ENCODE results near the gene GPR108. TPM values are rescaled to one million over a fixed set of nuclear protein-coding genes. Genes with fewer than 3 reads are reported as not detected.

Gene GPR108
- total and polyA plus RNA-seq, 2 of the 8 experiments (the other 6 are each of a cell fraction or from before 2014, with no cell fraction given): 34.9 to 46.0 TPM

DNA sequence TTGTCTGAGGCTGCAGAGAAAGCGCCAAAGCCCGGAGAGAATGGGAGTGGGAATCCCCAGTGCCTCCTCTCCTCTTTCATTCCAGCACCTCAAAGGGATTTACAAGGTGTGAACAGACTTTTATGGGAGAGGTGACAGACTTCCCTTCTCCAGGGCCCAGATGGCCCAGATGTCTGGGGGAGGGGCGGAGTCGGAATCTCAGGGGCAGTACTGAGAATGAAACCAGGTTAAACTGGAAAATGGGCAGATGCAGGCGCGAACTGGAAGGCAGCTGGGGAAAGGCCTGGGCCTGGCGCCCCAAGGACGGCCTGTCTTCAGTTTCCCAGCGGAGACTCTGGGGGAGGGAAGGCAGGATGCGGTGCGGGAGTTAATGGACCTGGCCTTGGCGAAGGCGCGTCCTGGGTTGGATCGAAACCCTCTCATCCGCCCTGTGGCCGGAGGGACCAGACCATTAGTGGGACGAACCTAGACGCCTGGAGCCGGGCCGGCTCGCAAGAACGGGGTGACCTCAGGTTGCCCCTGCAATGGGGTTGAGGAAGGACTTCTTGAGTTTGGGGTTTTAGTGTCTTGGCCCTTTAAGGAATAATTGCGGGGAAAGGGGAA, 1.5 kb upstream of the GPR108 start (continued):
- TF ChIP-seq, protein P1, sequence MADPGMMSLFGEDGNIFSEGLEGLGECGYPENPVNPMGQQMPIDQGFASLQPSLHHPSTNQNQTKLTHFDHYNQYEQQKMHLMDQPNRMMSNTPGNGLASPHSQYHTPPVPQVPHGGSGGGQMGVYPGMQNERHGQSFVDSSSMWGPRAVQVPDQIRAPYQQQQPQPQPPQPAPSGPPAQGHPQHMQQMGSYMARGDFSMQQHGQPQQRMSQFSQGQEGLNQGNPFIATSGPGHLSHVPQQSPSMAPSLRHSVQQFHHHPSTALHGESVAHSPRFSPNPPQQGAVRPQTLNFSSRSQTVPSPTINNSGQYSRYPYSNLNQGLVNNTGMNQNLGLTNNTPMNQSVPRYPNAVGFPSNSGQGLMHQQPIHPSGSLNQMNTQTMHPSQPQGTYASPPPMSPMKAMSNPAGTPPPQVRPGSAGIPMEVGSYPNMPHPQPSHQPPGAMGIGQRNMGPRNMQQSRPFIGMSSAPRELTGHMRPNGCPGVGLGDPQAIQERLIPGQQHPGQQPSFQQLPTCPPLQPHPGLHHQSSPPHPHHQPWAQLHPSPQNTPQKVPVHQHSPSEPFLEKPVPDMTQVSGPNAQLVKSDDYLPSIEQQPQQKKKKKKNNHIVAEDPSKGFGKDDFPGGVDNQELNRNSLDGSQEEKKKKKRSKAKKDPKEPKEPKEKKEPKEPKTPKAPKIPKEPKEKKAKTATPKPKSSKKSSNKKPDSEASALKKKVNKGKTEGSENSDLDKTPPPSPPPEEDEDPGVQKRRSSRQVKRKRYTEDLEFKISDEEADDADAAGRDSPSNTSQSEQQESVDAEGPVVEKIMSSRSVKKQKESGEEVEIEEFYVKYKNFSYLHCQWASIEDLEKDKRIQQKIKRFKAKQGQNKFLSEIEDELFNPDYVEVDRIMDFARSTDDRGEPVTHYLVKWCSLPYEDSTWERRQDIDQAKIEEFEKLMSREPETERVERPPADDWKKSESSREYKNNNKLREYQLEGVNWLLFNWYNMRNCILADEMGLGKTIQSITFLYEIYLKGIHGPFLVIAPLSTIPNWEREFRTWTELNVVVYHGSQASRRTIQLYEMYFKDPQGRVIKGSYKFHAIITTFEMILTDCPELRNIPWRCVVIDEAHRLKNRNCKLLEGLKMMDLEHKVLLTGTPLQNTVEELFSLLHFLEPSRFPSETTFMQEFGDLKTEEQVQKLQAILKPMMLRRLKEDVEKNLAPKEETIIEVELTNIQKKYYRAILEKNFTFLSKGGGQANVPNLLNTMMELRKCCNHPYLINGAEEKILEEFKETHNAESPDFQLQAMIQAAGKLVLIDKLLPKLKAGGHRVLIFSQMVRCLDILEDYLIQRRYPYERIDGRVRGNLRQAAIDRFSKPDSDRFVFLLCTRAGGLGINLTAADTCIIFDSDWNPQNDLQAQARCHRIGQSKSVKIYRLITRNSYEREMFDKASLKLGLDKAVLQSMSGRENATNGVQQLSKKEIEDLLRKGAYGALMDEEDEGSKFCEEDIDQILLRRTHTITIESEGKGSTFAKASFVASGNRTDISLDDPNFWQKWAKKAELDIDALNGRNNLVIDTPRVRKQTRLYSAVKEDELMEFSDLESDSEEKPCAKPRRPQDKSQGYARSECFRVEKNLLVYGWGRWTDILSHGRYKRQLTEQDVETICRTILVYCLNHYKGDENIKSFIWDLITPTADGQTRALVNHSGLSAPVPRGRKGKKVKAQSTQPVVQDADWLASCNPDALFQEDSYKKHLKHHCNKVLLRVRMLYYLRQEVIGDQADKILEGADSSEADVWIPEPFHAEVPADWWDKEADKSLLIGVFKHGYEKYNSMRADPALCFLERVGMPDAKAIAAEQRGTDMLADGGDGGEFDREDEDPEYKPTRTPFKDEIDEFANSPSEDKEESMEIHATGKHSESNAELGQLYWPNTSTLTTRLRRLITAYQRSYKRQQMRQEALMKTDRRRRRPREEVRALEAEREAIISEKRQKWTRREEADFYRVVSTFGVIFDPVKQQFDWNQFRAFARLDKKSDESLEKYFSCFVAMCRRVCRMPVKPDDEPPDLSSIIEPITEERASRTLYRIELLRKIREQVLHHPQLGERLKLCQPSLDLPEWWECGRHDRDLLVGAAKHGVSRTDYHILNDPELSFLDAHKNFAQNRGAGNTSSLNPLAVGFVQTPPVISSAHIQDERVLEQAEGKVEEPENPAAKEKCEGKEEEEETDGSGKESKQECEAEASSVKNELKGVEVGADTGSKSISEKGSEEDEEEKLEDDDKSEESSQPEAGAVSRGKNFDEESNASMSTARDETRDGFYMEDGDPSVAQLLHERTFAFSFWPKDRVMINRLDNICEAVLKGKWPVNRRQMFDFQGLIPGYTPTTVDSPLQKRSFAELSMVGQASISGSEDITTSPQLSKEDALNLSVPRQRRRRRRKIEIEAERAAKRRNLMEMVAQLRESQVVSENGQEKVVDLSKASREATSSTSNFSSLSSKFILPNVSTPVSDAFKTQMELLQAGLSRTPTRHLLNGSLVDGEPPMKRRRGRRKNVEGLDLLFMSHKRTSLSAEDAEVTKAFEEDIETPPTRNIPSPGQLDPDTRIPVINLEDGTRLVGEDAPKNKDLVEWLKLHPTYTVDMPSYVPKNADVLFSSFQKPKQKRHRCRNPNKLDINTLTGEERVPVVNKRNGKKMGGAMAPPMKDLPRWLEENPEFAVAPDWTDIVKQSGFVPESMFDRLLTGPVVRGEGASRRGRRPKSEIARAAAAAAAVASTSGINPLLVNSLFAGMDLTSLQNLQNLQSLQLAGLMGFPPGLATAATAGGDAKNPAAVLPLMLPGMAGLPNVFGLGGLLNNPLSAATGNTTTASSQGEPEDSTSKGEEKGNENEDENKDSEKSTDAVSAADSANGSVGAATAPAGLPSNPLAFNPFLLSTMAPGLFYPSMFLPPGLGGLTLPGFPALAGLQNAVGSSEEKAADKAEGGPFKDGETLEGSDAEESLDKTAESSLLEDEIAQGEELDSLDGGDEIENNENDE (IDR thresholded peaks at IDR 0.05; ENCODE audit: insufficient replicate concordance, low read length): no peak
- no peak for TF ChIP-seq ASH2L (IDR thresholded peaks at IDR 0.05; ENCODE audit: low read length)
